NCI-H1105 (cell line): ENCODE results near the gene ZNF488.
A peak's percentile ranks its signal among the peaks of the same experiment; 100 is the strongest.

Source experiments
- DNase-seq: peaks from one replicate; lab custom pipeline; 2025; lab: John Stamatoyannopoulos, UW

The ZNF488 gene

GRCh38 chr10:47366181-47366631 lies 17.9 kb downstream of the ZNF488 start:
- DNase-seq, result no peak

- no peak for DNase-seq
Observed at GRCh38 chr10:47365431-47366180, 18.5 kb downstream of the ZNF488 start.

GRCh38 chr10:47364911-47365310 lies 19.2 kb downstream of the ZNF488 start:
- no peak for DNase-seq

GRCh38 chr10:47364366-47364765 lies 19.7 kb downstream of the ZNF488 start:
- no peak for DNase-seq

- DNase-seq, result no peak
Observed at GRCh38 chr10:47363781-47364180, 20.3 kb downstream of the ZNF488 start.

- DNase-seq, result no peak
Observed at GRCh38 chr10:47362199-47362598, 21.9 kb downstream of the ZNF488 start.

- peak; percentile 12 for DNase-seq
Observed at GRCh38 chr10:47361293-47361692, 22.8 kb downstream of the ZNF488 start.

- no peak for DNase-seq
Observed at GRCh38 chr10:47360419-47361040, 23.6 kb downstream of the ZNF488 start.

- DNase-seq, result no peak
Observed at GRCh38 chr10:47359626-47360418, 24.3 kb downstream of the ZNF488 start.

GRCh38 chr10:47359101-47359500 lies 25.0 kb downstream of the ZNF488 start:
- no peak for DNase-seq

GRCh38 chr10:47358457-47358856 lies 25.6 kb downstream of the ZNF488 start:
- DNase-seq, result no peak

GRCh38 chr10:47357911-47358310 lies 26.2 kb downstream of the ZNF488 start:
- DNase-seq, result no peak

GRCh38 chr10:47357131-47357582 lies 26.9 kb downstream of the ZNF488 start:
- DNase-seq, result no peak

GRCh38 chr10:47356708-47357107 lies 27.4 kb downstream of the ZNF488 start:
- no peak for DNase-seq

GRCh38 chr10:47354900-47355299 lies 29.2 kb downstream of the ZNF488 start:
- no peak for DNase-seq

GRCh38 chr10:47354165-47354564 lies 29.9 kb downstream of the ZNF488 start:
- DNase-seq, result no peak

GRCh38 chr10:47353351-47353750 lies 30.7 kb downstream of the ZNF488 start:
- DNase-seq, result no peak

- DNase-seq, result no peak
Observed at GRCh38 chr10:47351899-47352815, 31.9 kb downstream of the ZNF488 start.

- no peak for DNase-seq
Observed at GRCh38 chr10:47350671-47351640, 33.1 kb downstream of the ZNF488 start.

GRCh38 chr10:47349941-47350371 lies 34.1 kb downstream of the ZNF488 start:
- DNase-seq, result no peak
